GM23338 (cell line): ENCODE results near the gene TM4SF5. TPM values are rescaled to one million over a fixed set of nuclear protein-coding genes. Genes with fewer than 3 reads are reported as not detected.

Source experiments
- ATAC-seq: fragments of 200-7000 bp; cut with Tn5 transposase; 3 replicates; pipeline ENCODE4 v1.9.1; 2020
- DNase-seq: peaks from one replicate; pipeline ENCODE4 v3.0.0-alpha.2; 2015; ENCODE audit warnings: low spot score
- H2AFZ ChIP-seq: fragments of 200-600 bp; sonication (generic); 2 replicates; pipeline ENCODE4 v1.8.0; 2016; ENCODE audit warnings: antibody characterized with exemption, mild to moderate bottlenecking, moderate library complexity
- H3F3A ChIP-seq: fragments of 200-600 bp; sonication (generic); replicated peaks from 2 replicates; pipeline ENCODE4 v1.8.0; 2017; ENCODE audit warnings: antibody characterized with exemption, mixed run types, low read depth
- H3K27ac ChIP-seq: fragments of 200-600 bp; sonication (generic); 2 replicates; pipeline ENCODE4 v1.6.1; 2016; ENCODE audit warnings: low read depth
- H3K27me3 ChIP-seq: fragments of 200-600 bp; sonication (generic); 2 replicates; pipeline ENCODE4 v1.8.0; 2016; ENCODE audit warnings: mild to moderate bottlenecking, mixed run types, moderate library complexity; ENCODE audit not compliant: insufficient read depth
- H3K36me3 ChIP-seq: fragments of 200-600 bp; sonication (generic); 2 replicates; pipeline ENCODE4 v1.8.0; 2016; ENCODE audit warnings: mild to moderate bottlenecking; ENCODE audit not compliant: insufficient read depth
- H3K4me1 ChIP-seq: fragments of 200-600 bp; sonication (generic); 2 replicates; pipeline ENCODE4 v1.8.0; 2016; ENCODE audit warnings: mild to moderate bottlenecking, moderate library complexity; ENCODE audit not compliant: insufficient read depth
- H3K4me2 ChIP-seq: fragments of 200-600 bp; sonication (generic); 2 replicates; pipeline ENCODE4 v1.7.1; 2017; ENCODE audit warnings: mixed run types
- H3K4me3 ChIP-seq: fragments of 200-600 bp; sonication (generic); 2 replicates; pipeline ENCODE4 v1.6.1; 2016; ENCODE audit warnings: mixed run types
- H3K79me2 ChIP-seq: fragments of 200-600 bp; sonication (generic); replicated peaks from 2 replicates; pipeline ENCODE4 v1.8.0; 2017; ENCODE audit warnings: mild to moderate bottlenecking; ENCODE audit not compliant: insufficient read depth
- H3K9me2 ChIP-seq: fragments of 200-600 bp; sonication (generic); 2 replicates; pipeline ENCODE4 v1.8.0; 2017; ENCODE audit not compliant: insufficient read depth
- H4K20me1 ChIP-seq: fragments of 200-600 bp; sonication (generic); replicated peaks from 2 replicates; pipeline ENCODE4 v1.8.0; 2017; ENCODE audit warnings: mild to moderate bottlenecking; ENCODE audit not compliant: insufficient read depth
- H3K27ac Mint-ChIP-seq: 2 replicates; pipeline ENCODE4 v1.8.0; 2020; ENCODE audit warnings: inconsistent platforms, mild to moderate bottlenecking, moderate library complexity, mixed read lengths
- H3K27me3 Mint-ChIP-seq: 3 replicates; pipeline ENCODE4 v1.8.0; 2022; ENCODE audit warnings: low read depth, mild to moderate bottlenecking, moderate library complexity, mixed read lengths, inconsistent platforms; ENCODE audit not compliant: insufficient read depth, poor library complexity
- H3K36me3 Mint-ChIP-seq: 3 replicates; pipeline ENCODE4 v1.8.0; 2021; ENCODE audit warnings: low read depth, mild to moderate bottlenecking, inconsistent platforms, moderate library complexity, mixed read lengths
- H3K4me1 Mint-ChIP-seq: 3 replicates; pipeline ENCODE4 v1.8.0; 2020; ENCODE audit warnings: mild to moderate bottlenecking, inconsistent platforms, mixed read lengths
- H3K4me3 Mint-ChIP-seq: 3 replicates; pipeline ENCODE4 v1.8.0; 2021; ENCODE audit warnings: moderate library complexity, mild to moderate bottlenecking, inconsistent platforms, mixed read lengths
- H3K9me3 Mint-ChIP-seq: 3 replicates; pipeline ENCODE4 v1.8.0; 2020; ENCODE audit warnings: moderate library complexity, mild to moderate bottlenecking, inconsistent platforms, mixed read lengths
- CREB1 ChIP-seq: fragments of 250-450 bp; sonication (Bioruptor Pico); IDR thresholded peaks from 2 replicates; pipeline ENCODE4 v1.5.0; 2020; ENCODE audit warnings: low read depth, mild to moderate bottlenecking, moderate library complexity
- CTCF ChIP-seq, 2 experiments: fragments of 200-600 bp in 1 of 2; sonication (generic) in 1 of 2; conservative IDR thresholded peaks; 2 replicates each; pipeline versions ENCODE4 v1.5.1 to v1.6.1; 2016 to 2017; ENCODE audit warnings: antibody characterized with exemption in 2 of 2, low read depth in 2 of 2, mild to moderate bottlenecking in 2 of 2, moderate library complexity in 1 of 2
- ETS1 ChIP-seq: IDR thresholded peaks from 2 replicates; pipeline ENCODE4 v1.6.1; 2016; ENCODE audit warnings: antibody characterized with exemption
- EZH2 ChIP-seq: fragments of 200-600 bp; sonication (generic); IDR thresholded peaks from one replicate; pipeline ENCODE4 v1.8.0; 2017; ENCODE audit warnings: antibody characterized with exemption, mild to moderate bottlenecking, low read depth; ENCODE audit not compliant: unreplicated experiment
- EZH2phosphoT487 ChIP-seq: fragments of 200-600 bp; sonication (generic); IDR thresholded peaks from one replicate; pipeline ENCODE4 v1.8.1; 2018; ENCODE audit warnings: antibody characterized with exemption; ENCODE audit not compliant: unreplicated experiment
- POLR2AphosphoS5 ChIP-seq: IDR thresholded peaks from 2 replicates; pipeline ENCODE4 v1.6.1; 2016; ENCODE audit warnings: antibody characterized with exemption, low read depth
- STAT1 ChIP-seq: IDR thresholded peaks from one replicate; pipeline ENCODE4 v1.6.1; 2016; ENCODE audit warnings: antibody characterized with exemption; ENCODE audit not compliant: unreplicated experiment
- ZNF331 ChIP-seq: fragments of 250-450 bp; sonication (Bioruptor Pico); IDR thresholded peaks from 2 replicates; pipeline ENCODE4 v1.5.0; 2020; ENCODE audit warnings: low read depth, mild to moderate bottlenecking, moderate library complexity
- ZNF462 ChIP-seq: fragments of 250-450 bp; sonication (Bioruptor Pico); IDR thresholded peaks from 2 replicates; pipeline ENCODE4 v1.5.0; 2020; ENCODE audit warnings: mild to moderate bottlenecking, moderate library complexity
- polyA plus RNA-seq: library from polyadenylated mRNA; unstranded; fragments of >200 nt; fragmentation: Nextera tagmentation; extraction: Ambion mirVana; gene quantifications from 2 replicates; pipeline ENCODE4 v1.2.1, GENCODE V29; 2016
- total RNA-seq: library from RNA; depleted of rRNA; stranded (reverse); fragments of >200 nt; shearing (Covaris generic); gene quantifications from 2 replicates; pipeline ENCODE4 v1.2.3, GENCODE V29; 2014

The TM4SF5 gene
- total and polyA plus RNA-seq, 2 experiments from 2014 or later = not detected

- peaks cover 19% of the 10 kb centered on the region for H3K27me3 Mint-ChIP-seq
Observed at GRCh38 chr17:4808378-4808767, 36.7 kb downstream of the TM4SF5 start.

GRCh38 chr17:4810696-4811290 lies 39.1 kb downstream of the TM4SF5 start:
- peaks cover 3% of the 10 kb centered on the region; the same call in 2 of the 3 replicates for H3K9me3 Mint-ChIP-seq
- no peaks in the 10 kb centered on the region for H3K79me2 ChIP-seq

More at GRCh38 chr17:4808378-4808767, 36.7 kb downstream of the TM4SF5 start:
- H3K9me2 ChIP-seq = no peaks in the 10 kb centered on the region
- no peaks in the 10 kb centered on the region; the same call in 1 of the 2 replicates for H4K20me1 ChIP-seq
- Mint-ChIP-seq H3K4me1 (peaks cover 8% of the 10 kb centered on the region; the same call in 2 of the 3 replicates), H3K36me3 (peaks cover 21% of the 10 kb centered on the region), H3K27ac (no peak overlapping the region), H3K4me3 (peak overlapping the region; percentile 91), H3K9me3 (peaks cover 3% of the 10 kb centered on the region; the same call in 2 of the 3 replicates)
- no peaks in the 10 kb centered on the region for H3K79me2 ChIP-seq
- no peaks in the 10 kb centered on the region for H3F3A ChIP-seq
- H3K36me3 ChIP-seq = peaks cover 14% of the 10 kb centered on the region
- H3K4me1 ChIP-seq = peaks cover 6% of the 10 kb centered on the region
- TF ChIP-seq CTCF (conservative IDR thresholded peaks at IDR 0.05; ENCODE audit: low read depth in 2 of 2) (0 out of 4 replicates have a peak, but pooled peaks of 1 of the 2 experiments have one; percentile 14), STAT1 (no peak)
- H3K27me3 ChIP-seq = no peaks in the 10 kb centered on the region
- ATAC-seq (peak; percentile 2; the same call in 1 of the 3 replicates), DNase-seq (no peak)
- H3K4me2 ChIP-seq = no peak overlapping the region; the same call in 1 of the 2 replicates
- no peak overlapping the region for H2AFZ ChIP-seq
- H3K4me3 ChIP-seq = no peak overlapping the region
- no peak overlapping the region for H3K27ac ChIP-seq

More at GRCh38 chr17:4810696-4811290, 39.1 kb downstream of the TM4SF5 start:
- Mint-ChIP-seq H3K27ac (no peak overlapping the region), H3K4me3 (no peak overlapping the region; the same call in 2 of the 3 replicates), H3K27me3 (peaks cover 15% of the 10 kb centered on the region), H3K4me1 (peaks cover 8% of the 10 kb centered on the region; the same call in 2 of the 3 replicates), H3K36me3 (peaks cover 25% of the 10 kb centered on the region)
- Histone ChIP-seq H4K20me1 (no peaks in the 10 kb centered on the region), H3K27ac (no peak overlapping the region), H3K27me3 (no peaks in the 10 kb centered on the region), H3K36me3 (peaks cover 17% of the 10 kb centered on the region), H3K4me1 (peaks cover 6% of the 10 kb centered on the region), H3F3A (0 out of 2 replicates have a peak, but pooled peaks cover 3% of the 10 kb centered on the region), H3K4me3 (no peak overlapping the region), H2AFZ (no peak overlapping the region), H3K4me2 (no peak overlapping the region), H3K9me2 (no peaks in the 10 kb centered on the region)
- no peak for ATAC-seq
- DNase-seq = no peak
- TF ChIP-seq ETS1 (no peak), STAT1 (no peak), ZNF462 (no peak), EZH2phosphoT487 (no peak), CREB1 (CRISPR knock-in tag) (no peak), EZH2 (no peak), POLR2AphosphoS5 (no peak), ZNF331 (CRISPR knock-in tag) (no peak)
